ENCODE measurements around the gene CRCP. TPM values are rescaled to one million over a fixed set of nuclear protein-coding genes. Genes with fewer than 3 reads are reported as not detected.
A peak's percentile ranks its signal among the peaks of the same experiment; 100 is the strongest.

The CRCP gene
- total and polyA plus RNA-seq, 4 donors = 13.0 to 52.6 (median 18.4) TPM

DNA sequence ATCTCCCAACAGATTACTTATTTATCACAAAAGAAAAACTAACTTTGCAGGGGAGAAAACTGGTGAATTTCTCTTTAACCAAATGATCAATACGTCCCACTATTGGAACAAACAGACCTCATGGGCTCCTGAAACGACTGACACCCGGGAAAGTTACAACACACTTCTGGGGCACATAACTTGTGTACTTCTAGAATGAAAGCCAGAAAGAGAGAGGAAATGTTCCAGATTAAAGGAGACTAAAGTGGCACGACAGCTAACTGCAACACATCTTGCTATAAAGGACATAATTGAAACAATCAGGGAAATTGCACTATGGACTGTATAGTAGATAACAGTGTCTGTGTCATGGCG, 75.8 kb downstream of the CRCP start (continued):
- TF ChIP-seq, protein P1, sequence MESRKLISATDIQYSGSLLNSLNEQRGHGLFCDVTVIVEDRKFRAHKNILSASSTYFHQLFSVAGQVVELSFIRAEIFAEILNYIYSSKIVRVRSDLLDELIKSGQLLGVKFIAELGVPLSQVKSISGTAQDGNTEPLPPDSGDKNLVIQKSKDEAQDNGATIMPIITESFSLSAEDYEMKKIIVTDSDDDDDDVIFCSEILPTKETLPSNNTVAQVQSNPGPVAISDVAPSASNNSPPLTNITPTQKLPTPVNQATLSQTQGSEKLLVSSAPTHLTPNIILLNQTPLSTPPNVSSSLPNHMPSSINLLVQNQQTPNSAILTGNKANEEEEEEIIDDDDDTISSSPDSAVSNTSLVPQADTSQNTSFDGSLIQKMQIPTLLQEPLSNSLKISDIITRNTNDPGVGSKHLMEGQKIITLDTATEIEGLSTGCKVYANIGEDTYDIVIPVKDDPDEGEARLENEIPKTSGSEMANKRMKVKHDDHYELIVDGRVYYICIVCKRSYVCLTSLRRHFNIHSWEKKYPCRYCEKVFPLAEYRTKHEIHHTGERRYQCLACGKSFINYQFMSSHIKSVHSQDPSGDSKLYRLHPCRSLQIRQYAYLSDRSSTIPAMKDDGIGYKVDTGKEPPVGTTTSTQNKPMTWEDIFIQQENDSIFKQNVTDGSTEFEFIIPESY (IDR thresholded peaks at IDR 0.05) = peak; percentile 77
- peak; percentile 1 for TF ChIP-seq TAF1 (conservative IDR thresholded peaks at IDR 0.05)
- TF ChIP-seq FOXA1 (IDR thresholded peaks at IDR 0.05) = no peak
- TF ChIP-seq FOXA2 (IDR thresholded peaks at IDR 0.05) = no peak
- TF ChIP-seq, protein P2, sequence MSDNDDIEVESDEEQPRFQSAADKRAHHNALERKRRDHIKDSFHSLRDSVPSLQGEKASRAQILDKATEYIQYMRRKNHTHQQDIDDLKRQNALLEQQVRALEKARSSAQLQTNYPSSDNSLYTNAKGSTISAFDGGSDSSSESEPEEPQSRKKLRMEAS (IDR thresholded peaks at IDR 0.05) = peak; percentile 79
- TF ChIP-seq GABPA (IDR thresholded peaks at IDR 0.05 in 1 of 2, conservative IDR thresholded peaks at IDR 0.05 in 1 of 2) = peak in 1 of 2 donors; percentile 21
- peak; percentile 38 to 67 for TF ChIP-seq RAD21 (IDR thresholded peaks at IDR 0.05)

DNA sequence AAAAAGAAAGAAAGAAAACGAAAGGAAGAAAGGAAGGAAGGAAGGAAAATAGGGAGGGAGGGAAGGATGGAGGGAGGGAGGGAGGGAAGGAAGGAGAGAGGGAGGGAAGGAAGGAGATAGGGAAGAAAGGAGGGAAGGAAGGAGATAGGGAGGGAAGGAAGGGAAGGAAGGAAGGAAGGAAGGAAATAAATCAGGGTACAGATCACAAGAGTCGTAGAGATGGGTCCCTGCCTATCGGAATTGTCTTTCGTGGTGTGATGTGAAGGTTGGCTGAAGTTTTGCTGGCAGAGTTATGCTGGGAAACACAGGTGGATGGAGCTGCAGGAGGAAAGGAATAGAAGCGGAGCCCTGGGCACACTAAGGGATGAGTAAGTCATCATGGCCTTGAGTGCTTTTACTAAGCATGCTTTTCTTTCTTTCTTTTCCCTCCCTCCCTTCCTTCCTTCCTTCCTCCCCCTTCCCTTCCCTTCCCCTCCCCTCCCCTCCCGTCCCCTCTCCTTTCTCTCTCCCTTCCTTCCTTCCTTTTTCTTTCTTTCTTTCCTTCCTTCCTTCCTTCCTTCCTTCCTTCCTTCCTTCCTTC, 78.6 kb downstream of the CRCP start:
- Histone ChIP-seq H3K4me1 (ENCODE audit: control insufficient read depth in 4 of 4, insufficient read depth in 4 of 4, low read length in 3 of 4) (peaks cover 5 to 24% (median 11%) of the 10 kb centered on the region in 4 donors), H3K4me3 (ENCODE audit: low read depth in 1 of 3, low read length in 3 of 3) (no peak overlapping the region), H3K36me3 (ENCODE audit: control insufficient read depth in 4 of 4, insufficient read depth in 3 of 4, low read depth in 1 of 4, low read length in 3 of 4) (no peaks in the 10 kb centered on the region), H3K9ac (ENCODE audit: low read depth in 1 of 2, low read length in 2 of 2) (no peak overlapping the region), H3K9me3 (ENCODE audit: control insufficient read depth in 4 of 4, low read length in 3 of 4) (no peaks in the 10 kb centered on the region), H3K27ac (ENCODE audit: low read depth in 1 of 2, low read length in 2 of 2) (no peak overlapping the region), H3K27me3 (ENCODE audit: control insufficient read depth in 4 of 4, insufficient read depth in 4 of 4, low read length in 3 of 4) (no peaks in the 10 kb centered on the region)
- WGBS = 85% methylated on average over 6 of the region's 6 CpGs
- no peak for DNase-seq (ENCODE audit: low spot score)
- TF ChIP-seq, protein P3, sequence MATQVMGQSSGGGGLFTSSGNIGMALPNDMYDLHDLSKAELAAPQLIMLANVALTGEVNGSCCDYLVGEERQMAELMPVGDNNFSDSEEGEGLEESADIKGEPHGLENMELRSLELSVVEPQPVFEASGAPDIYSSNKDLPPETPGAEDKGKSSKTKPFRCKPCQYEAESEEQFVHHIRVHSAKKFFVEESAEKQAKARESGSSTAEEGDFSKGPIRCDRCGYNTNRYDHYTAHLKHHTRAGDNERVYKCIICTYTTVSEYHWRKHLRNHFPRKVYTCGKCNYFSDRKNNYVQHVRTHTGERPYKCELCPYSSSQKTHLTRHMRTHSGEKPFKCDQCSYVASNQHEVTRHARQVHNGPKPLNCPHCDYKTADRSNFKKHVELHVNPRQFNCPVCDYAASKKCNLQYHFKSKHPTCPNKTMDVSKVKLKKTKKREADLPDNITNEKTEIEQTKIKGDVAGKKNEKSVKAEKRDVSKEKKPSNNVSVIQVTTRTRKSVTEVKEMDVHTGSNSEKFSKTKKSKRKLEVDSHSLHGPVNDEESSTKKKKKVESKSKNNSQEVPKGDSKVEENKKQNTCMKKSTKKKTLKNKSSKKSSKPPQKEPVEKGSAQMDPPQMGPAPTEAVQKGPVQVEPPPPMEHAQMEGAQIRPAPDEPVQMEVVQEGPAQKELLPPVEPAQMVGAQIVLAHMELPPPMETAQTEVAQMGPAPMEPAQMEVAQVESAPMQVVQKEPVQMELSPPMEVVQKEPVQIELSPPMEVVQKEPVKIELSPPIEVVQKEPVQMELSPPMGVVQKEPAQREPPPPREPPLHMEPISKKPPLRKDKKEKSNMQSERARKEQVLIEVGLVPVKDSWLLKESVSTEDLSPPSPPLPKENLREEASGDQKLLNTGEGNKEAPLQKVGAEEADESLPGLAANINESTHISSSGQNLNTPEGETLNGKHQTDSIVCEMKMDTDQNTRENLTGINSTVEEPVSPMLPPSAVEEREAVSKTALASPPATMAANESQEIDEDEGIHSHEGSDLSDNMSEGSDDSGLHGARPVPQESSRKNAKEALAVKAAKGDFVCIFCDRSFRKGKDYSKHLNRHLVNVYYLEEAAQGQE (IDR thresholded peaks at IDR 0.05) = no peak
- no peak for TF ChIP-seq FOXA1 (IDR thresholded peaks at IDR 0.05)
- TF ChIP-seq NR2F2 (IDR thresholded peaks at IDR 0.05) = no peak
- no peak for TF ChIP-seq HNF4G (IDR thresholded peaks at IDR 0.05)
- TF ChIP-seq, protein P4, sequence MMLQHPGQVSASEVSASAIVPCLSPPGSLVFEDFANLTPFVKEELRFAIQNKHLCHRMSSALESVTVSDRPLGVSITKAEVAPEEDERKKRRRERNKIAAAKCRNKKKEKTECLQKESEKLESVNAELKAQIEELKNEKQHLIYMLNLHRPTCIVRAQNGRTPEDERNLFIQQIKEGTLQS (IDR thresholded peaks at IDR 0.05) = no peak
- TF ChIP-seq EGR1 (IDR thresholded peaks at IDR 0.05; ENCODE audit: low read depth in 2 of 2) = no peak
- no peak for TF ChIP-seq RAD21 (IDR thresholded peaks at IDR 0.05)
- TF ChIP-seq FOXA2 (IDR thresholded peaks at IDR 0.05) = no peak
- TF ChIP-seq, protein P1 (IDR thresholded peaks at IDR 0.05) = no peak
- TF ChIP-seq HNF4A (conservative IDR thresholded peaks at IDR 0.05) = no peak
- TF ChIP-seq, protein P5, sequence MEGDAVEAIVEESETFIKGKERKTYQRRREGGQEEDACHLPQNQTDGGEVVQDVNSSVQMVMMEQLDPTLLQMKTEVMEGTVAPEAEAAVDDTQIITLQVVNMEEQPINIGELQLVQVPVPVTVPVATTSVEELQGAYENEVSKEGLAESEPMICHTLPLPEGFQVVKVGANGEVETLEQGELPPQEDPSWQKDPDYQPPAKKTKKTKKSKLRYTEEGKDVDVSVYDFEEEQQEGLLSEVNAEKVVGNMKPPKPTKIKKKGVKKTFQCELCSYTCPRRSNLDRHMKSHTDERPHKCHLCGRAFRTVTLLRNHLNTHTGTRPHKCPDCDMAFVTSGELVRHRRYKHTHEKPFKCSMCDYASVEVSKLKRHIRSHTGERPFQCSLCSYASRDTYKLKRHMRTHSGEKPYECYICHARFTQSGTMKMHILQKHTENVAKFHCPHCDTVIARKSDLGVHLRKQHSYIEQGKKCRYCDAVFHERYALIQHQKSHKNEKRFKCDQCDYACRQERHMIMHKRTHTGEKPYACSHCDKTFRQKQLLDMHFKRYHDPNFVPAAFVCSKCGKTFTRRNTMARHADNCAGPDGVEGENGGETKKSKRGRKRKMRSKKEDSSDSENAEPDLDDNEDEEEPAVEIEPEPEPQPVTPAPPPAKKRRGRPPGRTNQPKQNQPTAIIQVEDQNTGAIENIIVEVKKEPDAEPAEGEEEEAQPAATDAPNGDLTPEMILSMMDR (IDR thresholded peaks at IDR 0.05; ENCODE audit: low read depth, low read length, missing input control) = no peak
- TF ChIP-seq SP1 (IDR thresholded peaks at IDR 0.05) = no peak
- TF ChIP-seq RXRA (IDR thresholded peaks at IDR 0.05) = no peak
- TF ChIP-seq GABPA (IDR thresholded peaks at IDR 0.05 in 1 of 2, conservative IDR thresholded peaks at IDR 0.05 in 1 of 2) = no peak
- TF ChIP-seq YY1 (IDR thresholded peaks at IDR 0.05) = no peak

Measured in liver (tissue), 9 donors.